MCF 10A (cell line): ENCODE data around the gene SLCO2A1. TPM values are rescaled to one million over a fixed set of nuclear protein-coding genes. Genes with fewer than 3 reads are reported as not detected.

ENCODE experiments used
- BruUV-seq: library from RNA; stranded (reverse); fragments of 400-500 nt; replicated peaks from 2 replicates; lab custom pipeline; 2021; lab: Mats Ljungman, UMichigan
- CTCF ChIA-PET: fragments of 300-600 bp; sonication (Branson Sonifier 250); formaldehyde crosslinking; extraction: SDS; loops from one replicate; lab custom pipeline; 2021; ENCODE audit warnings: antibody characterized with exemption, inconsistent platforms; lab: Yijun Ruan, JAX
- POLR2A ChIA-PET: fragments of 300-600, 350-650 bp; sonication (Branson Sonifier 250); formaldehyde crosslinking; extraction: SDS; loops from one replicate; lab custom pipeline; 2020; ENCODE audit warnings: antibody characterized with exemption, inconsistent platforms; lab: Yijun Ruan, JAX
- DNase-seq: peaks from one replicate; pipeline ENCODE4 v3.0.0-alpha.2; 2018; ENCODE audit not compliant: unreplicated experiment
- H3K27ac Mint-ChIP-seq: one replicate; pipeline ENCODE4 v1.8.0; 2022; ENCODE audit warnings: mild to moderate bottlenecking, low read depth, mixed read lengths; ENCODE audit not compliant: unreplicated experiment
- H3K27me3 Mint-ChIP-seq: one replicate; pipeline ENCODE4 v1.8.0; 2022; ENCODE audit warnings: mixed read lengths; ENCODE audit not compliant: insufficient read depth, unreplicated experiment
- H3K36me3 Mint-ChIP-seq: one replicate; pipeline ENCODE4 v1.8.0; 2022; ENCODE audit warnings: mild to moderate bottlenecking, moderate library complexity, mixed read lengths; ENCODE audit not compliant: insufficient read depth, unreplicated experiment
- H3K4me1 Mint-ChIP-seq: one replicate; pipeline ENCODE4 v1.8.0; 2022; ENCODE audit warnings: mixed read lengths; ENCODE audit not compliant: insufficient read depth, unreplicated experiment
- H3K4me3 Mint-ChIP-seq: one replicate; pipeline ENCODE4 v1.8.0; 2022; ENCODE audit warnings: mild to moderate bottlenecking, moderate library complexity, mixed read lengths; ENCODE audit not compliant: unreplicated experiment
- H3K9me3 Mint-ChIP-seq: one replicate; pipeline ENCODE4 v1.8.0; 2022; ENCODE audit warnings: mixed read lengths; ENCODE audit not compliant: unreplicated experiment
- CTCF ChIP-seq: fragments of 200-600 bp; IDR thresholded peaks from one replicate; pipeline ENCODE4 v1.8.0; 2022; ENCODE audit warnings: antibody characterized with exemption, mild to moderate bottlenecking; ENCODE audit not compliant: unreplicated experiment
- intact Hi-C: fragments of 100-400 bp; cut with micrococcal nuclease; formaldehyde crosslinking; loops from 2 replicates; pipeline ENCODE4 v1.14.1; 2022
- total RNA-seq: library from RNA; stranded (reverse); gene quantifications from 2 replicates; pipeline ENCODE4 v1.2.3, GENCODE V29; 2022

SLCO2A1 gene
- total RNA-seq, 1 experiment from 2014 or later: 1.0 TPM

GRCh38 chr3:133965906-133966305 is 63.8 kb downstream of the SLCO2A1 start:
- no peaks in the 10 kb centered on the region for H3K27me3 Mint-ChIP-seq
- no peak overlapping the region for H3K27ac Mint-ChIP-seq
- H3K36me3 Mint-ChIP-seq: no peaks in the 10 kb centered on the region
- intact Hi-C loops: no loop called here
- BruUV-seq: no TSS peak
- POLR2A ChIA-PET: interaction anchor here (1.2 kb wide), 1 partner anchor 20 kb away, joined by 4 read pairs; no protein-coding TSS in a partner anchor
- H3K9me3 Mint-ChIP-seq: no peaks in the 10 kb centered on the region
- no peak for DNase-seq
- TF ChIP-seq CTCF: no peak
- no peak overlapping the region for H3K4me3 Mint-ChIP-seq
- CTCF ChIA-PET: interaction anchor here (1.1 to 1.7 kb wide), 2 partner anchors 29 to 36 kb away, joined by 3 to 6 read pairs; no protein-coding TSS in a partner anchor
- peaks cover 18% of the 10 kb centered on the region for H3K4me1 Mint-ChIP-seq

GRCh38 chr3:133965013-133965570 is 64.6 kb downstream of the SLCO2A1 start:
- BruUV-seq: no TSS peak
- ChIA-PET POLR2A (interaction anchor here (1.5 kb wide), 1 partner anchor 20 kb away, joined by 12 read pairs; no protein-coding TSS in a partner anchor), CTCF (interaction anchor here (0.7 to 1.7 kb wide), 5 partner anchors 12 to 247 kb away, joined by 3 to 6 read pairs (median 5); no protein-coding TSS in a partner anchor)
- intact Hi-C loops: no loop called here
- Mint-ChIP-seq H3K4me3 (no peak overlapping the region), H3K9me3 (no peaks in the 10 kb centered on the region), H3K27ac (no peak overlapping the region), H3K27me3 (no peaks in the 10 kb centered on the region), H3K4me1 (peaks cover 18% of the 10 kb centered on the region), H3K36me3 (no peaks in the 10 kb centered on the region)
- DNase-seq: no peak
- TF ChIP-seq CTCF: no peak

- no peak for TF ChIP-seq CTCF
- no TSS peak for BruUV-seq
Observed at GRCh38 chr3:133964547-133964946, 65.2 kb downstream of the SLCO2A1 start.

GRCh38 chr3:133963657-133964396 is 65.9 kb downstream of the SLCO2A1 start:
- no TSS peak for BruUV-seq
- no peak for TF ChIP-seq CTCF
- Mint-ChIP-seq H3K27me3 (no peaks in the 10 kb centered on the region), H3K36me3 (no peaks in the 10 kb centered on the region), H3K9me3 (no peaks in the 10 kb centered on the region), H3K4me3 (peak overlapping the region; percentile 45), H3K27ac (peak overlapping the region; percentile 85), H3K4me1 (peaks cover 18% of the 10 kb centered on the region)
- DNase-seq: no peak
- intact Hi-C loops: loop anchor here (2.0 kb wide), 1 partner anchor 19 kb away; no protein-coding TSS in a partner anchor
- ChIA-PET CTCF (interaction anchor here (0.5 to 1.9 kb wide), 8 partner anchors 8 to 209 kb away, joined by 3 to 7 read pairs (median 4); no protein-coding TSS in a partner anchor), POLR2A (interaction anchor here (0.8 to 2.0 kb wide), 4 partner anchors 8 to 22 kb away, joined by 3 to 12 read pairs (median 4); no protein-coding TSS in a partner anchor)

More at GRCh38 chr3:133964547-133964946, 65.2 kb downstream of the SLCO2A1 start:
- ChIA-PET POLR2A (interaction anchor here (1.5 kb wide), 1 partner anchor 20 kb away, joined by 12 read pairs; no protein-coding TSS in a partner anchor), CTCF (interaction anchor here (0.9 to 1.7 kb wide), 5 partner anchors 12 to 248 kb away, joined by 3 to 6 read pairs (median 5); no protein-coding TSS in a partner anchor)
- H3K4me3 Mint-ChIP-seq: no peak overlapping the region
- intact Hi-C loops: no loop called here
- no peaks in the 10 kb centered on the region for H3K27me3 Mint-ChIP-seq
- H3K4me1 Mint-ChIP-seq: peaks cover 18% of the 10 kb centered on the region
- no peak for DNase-seq
- H3K36me3 Mint-ChIP-seq: no peaks in the 10 kb centered on the region
- peak overlapping the region; percentile 85 for H3K27ac Mint-ChIP-seq
- H3K9me3 Mint-ChIP-seq: no peaks in the 10 kb centered on the region
